Measurements from ENCODE around the gene SPRR2A. TPM values are rescaled to one million over a fixed set of nuclear protein-coding genes. Genes with fewer than 3 reads are reported as not detected.

SPRR2A gene
- total RNA-seq (2022; extraction: Qiagen RNA extraction), result not detected in 5 replicates

DNA sequence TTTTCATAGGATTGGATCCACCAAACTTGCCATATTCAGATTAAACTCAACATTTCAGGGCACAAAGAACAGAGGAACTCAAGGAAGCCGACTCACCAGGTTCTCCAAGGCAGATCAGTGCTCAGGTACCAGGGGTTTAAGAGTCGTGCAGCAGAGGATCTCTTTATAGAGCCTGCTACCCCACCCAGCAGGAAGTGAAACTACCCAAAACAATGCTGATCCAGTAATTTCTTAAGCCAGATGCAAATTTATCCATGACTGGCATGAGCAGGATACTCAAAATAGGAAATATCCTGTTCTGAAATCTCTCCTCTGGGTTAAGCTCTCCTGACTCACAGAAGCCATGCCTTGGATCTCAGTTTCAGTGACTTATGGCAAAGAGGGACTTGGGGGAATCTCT is at the start of gene SPRR2A:
SPRR2A (minus strand) TSS at position 138 of the 400 bp plus-strand sequence. CDS start 777 bp downstream, outside the sequence.

DNA sequence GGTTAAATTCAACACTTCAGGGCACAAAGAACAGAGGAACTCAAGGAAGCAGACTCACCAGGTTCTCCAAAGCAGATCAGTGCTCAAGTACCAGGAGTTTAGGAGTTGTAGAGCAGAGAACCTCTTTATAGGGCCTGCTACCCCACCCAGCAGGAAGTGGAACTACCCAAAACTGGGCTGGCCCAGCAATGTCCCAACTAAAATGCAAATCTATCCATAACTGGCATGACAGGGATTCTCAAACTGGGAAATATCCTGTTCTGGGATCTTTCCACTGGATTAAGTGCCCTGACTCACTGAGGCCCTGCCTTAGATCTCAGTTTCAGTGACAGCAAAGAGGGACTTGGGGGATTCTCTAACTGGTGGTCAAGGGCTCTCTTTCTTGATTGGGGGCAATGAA is 37.1 kb upstream of the SPRR2A start, which contains the start of gene SPRR2E:
SPRR2E (minus strand) TSS at position 101 of the 400 bp plus-strand sequence. CDS start 775 bp downstream, outside the sequence.

DNA sequence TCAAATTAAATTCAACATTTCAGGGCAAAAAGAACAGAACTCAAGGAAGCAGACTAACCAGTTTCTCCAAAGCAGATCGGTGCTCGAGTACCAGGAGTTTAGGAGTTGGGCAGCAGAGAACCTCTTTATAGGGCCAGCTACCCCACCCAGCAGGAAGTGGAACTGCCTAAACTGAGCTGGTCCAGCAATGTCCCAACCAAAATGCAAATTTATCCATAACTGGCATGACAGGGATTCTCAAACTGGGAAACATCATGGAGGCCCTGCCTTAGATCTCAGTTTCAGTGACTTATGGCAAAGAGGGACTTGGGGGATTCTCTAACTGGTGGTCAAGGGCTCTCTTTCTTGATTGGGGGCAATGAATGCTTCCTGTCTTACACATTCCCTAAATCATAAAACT is 14.2 kb upstream of the SPRR2A start, which contains the start of gene SPRR2B:
SPRR2B (minus strand) TSS at position 101 of the 400 bp plus-strand sequence. CDS start 772 bp downstream, outside the sequence.

DNA sequence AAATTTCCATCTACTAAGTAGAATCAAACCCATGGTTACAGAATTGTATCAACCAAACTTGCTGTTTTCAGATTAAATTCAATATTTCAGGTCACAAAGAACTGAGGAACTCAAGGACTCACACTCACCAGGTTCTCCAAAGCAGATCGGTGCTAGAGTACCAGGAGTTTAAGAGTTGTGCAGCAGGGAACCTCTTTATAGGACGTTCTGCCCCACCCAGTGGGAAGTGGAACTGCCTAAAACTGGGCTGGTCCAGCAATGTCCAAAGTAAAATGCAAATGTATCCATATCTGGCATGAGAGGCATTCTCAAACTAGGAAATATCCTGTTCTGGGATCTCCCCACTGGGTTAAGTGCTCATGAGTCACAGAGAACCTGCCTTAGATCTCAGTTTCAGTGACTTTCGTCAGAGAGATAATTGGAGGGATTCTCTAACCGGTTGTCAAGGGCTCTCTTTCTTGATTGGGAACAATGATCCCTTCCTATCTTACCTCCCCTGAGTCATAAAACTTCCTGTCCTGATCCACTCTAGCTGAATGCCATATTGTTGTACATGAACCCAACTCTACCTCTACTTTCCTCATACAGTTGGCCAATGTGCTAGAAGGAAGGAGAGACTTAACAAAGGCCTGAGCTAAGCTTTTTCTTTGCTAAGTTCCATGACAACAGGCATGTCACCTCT is 16.2 kb downstream of the SPRR2A start, which contains the start of gene SPRR2D:
SPRR2D (minus strand) TSS at position 171 of the 682 bp plus-strand sequence. CDS start 774 bp downstream, outside the sequence.

DNA sequence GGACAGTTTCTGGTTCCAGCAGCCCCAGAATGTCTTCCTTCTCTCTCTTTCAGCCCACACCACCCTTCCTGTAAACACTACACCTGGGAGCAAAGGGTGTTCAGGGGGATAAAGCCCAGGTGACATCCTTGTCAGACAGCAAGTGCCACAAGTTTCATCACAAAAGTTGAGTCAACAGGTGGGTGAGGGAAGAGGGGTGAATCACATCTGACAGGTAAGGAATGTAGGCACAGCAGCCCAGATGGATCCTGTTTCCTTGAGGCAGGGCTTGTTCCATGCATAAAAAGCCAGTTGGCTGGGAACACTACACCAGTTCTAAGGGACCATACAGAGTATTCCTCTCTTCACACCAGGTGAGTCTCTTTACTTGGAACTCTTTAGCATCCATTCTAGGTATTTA is 26.4 kb downstream of the SPRR2A start, which contains the start of gene SPRR1B:
SPRR1B (plus strand) TSS at position 309 of the 400 bp plus-strand sequence. CDS start 1,143 bp downstream, outside the sequence.

Other genes with a start within 250 kb of the SPRR2A start
- 0.06 to 0.10 TPM (median 0.08 TPM) in 3 of 5 replicates, not detected in the others for gene LCE1B, start 245.5 kb downstream of the SPRR2A start, total RNA-seq (2022; extraction: Qiagen RNA extraction)
- not detected in 5 replicates for gene LCE1A, start 230.0 kb downstream of the SPRR2A start, total RNA-seq (2022; extraction: Qiagen RNA extraction)
- gene LCE6A, start 214.7 kb downstream of the SPRR2A start, total RNA-seq (2022; extraction: Qiagen RNA extraction), result not detected in 5 replicates
- gene LCE7A, start 197.5 kb downstream of the SPRR2A start, total RNA-seq (2022; extraction: Qiagen RNA extraction), result not detected in 5 replicates
- not detected in 5 replicates for gene SMCP, start 179.2 kb downstream of the SPRR2A start, total RNA-seq (2022; extraction: Qiagen RNA extraction)
- gene IVL, start 149.0 kb downstream of the SPRR2A start, total RNA-seq (2022; extraction: Qiagen RNA extraction), result 0.06 to 0.18 TPM (median 0.11 TPM) in 4 of 5 replicates, not detected in the other
- gene SPRR5, start 110.3 kb downstream of the SPRR2A start, total RNA-seq (2022; extraction: Qiagen RNA extraction), result not detected in 5 replicates
- not detected in 5 replicates for gene SPRR4, start 86.9 kb downstream of the SPRR2A start, total RNA-seq (2022; extraction: Qiagen RNA extraction)
- not detected in 5 replicates for gene SPRR1A, start 73.4 kb downstream of the SPRR2A start, total RNA-seq (2022; extraction: Qiagen RNA extraction)
- not detected in 5 replicates for gene SPRR3, start 55.8 kb downstream of the SPRR2A start, total RNA-seq (2022; extraction: Qiagen RNA extraction)
- not detected in 5 replicates for gene SPRR1B, start 26.3 kb downstream of the SPRR2A start, total RNA-seq (2022; extraction: Qiagen RNA extraction)
- not detected in 5 replicates for gene SPRR2D, start 16.4 kb downstream of the SPRR2A start, total RNA-seq (2022; extraction: Qiagen RNA extraction)
- not detected in 5 replicates for gene SPRR2B, start 14.1 kb upstream of the SPRR2A start, total RNA-seq (2022; extraction: Qiagen RNA extraction)
- not detected in 5 replicates for gene SPRR2E, start 37.0 kb upstream of the SPRR2A start, total RNA-seq (2022; extraction: Qiagen RNA extraction)
- not detected in 5 replicates for gene SPRR2F, start 56.0 kb upstream of the SPRR2A start, total RNA-seq (2022; extraction: Qiagen RNA extraction)
- gene SPRR2G, start 93.4 kb upstream of the SPRR2A start, total RNA-seq (2022; extraction: Qiagen RNA extraction), result not detected in 5 replicates
- not detected in 5 replicates for gene LELP1, start 145.9 kb upstream of the SPRR2A start, total RNA-seq (2022; extraction: Qiagen RNA extraction)
- 0.05 TPM in 1 of 5 replicates, not detected in the others for gene PRR9, start 160.1 kb upstream of the SPRR2A start, total RNA-seq (2022; extraction: Qiagen RNA extraction)
- 0.06 TPM in 1 of 5 replicates, not detected in the others for gene LORICRIN, start 202.2 kb upstream of the SPRR2A start, total RNA-seq (2022; extraction: Qiagen RNA extraction)

Measured in A549 treated with AZD2906 at 1 μM for 4 hours (cell line).